Esophagus squamous epithelium (tissue), 5 donors: ENCODE results near the gene FBXO5. TPM values are rescaled to one million over a fixed set of nuclear protein-coding genes. Genes with fewer than 3 reads are reported as not detected.

Experiments
- DNase-seq: peaks from one replicate; lab custom pipeline; 2025; lab: John Stamatoyannopoulos, UW
- H3K27ac ChIP-seq, 4 donors: fragments of 200-600 bp; sonication (generic); one replicate each; pipeline ENCODE4 v1.5.1; 2016 to 2019; ENCODE audit warnings: mild to moderate bottlenecking in 1 of 4
- H3K27me3 ChIP-seq, 4 donors: fragments of 200-600 bp; sonication (generic); 1 replicate in 3 of 4; 2 replicates in 1 of 4; pipeline versions ENCODE4 v1.5.1 to v1.6.0; 2017 to 2021; ENCODE audit warnings: antibody characterized with exemption in 1 of 4
- H3K36me3 ChIP-seq, 3 donors: fragments of 200-600 bp; sonication (generic); one replicate each; pipeline ENCODE4 v1.5.1; 2016 to 2019
- H3K4me1 ChIP-seq, 3 donors: fragments of 200-600 bp; sonication (generic); one replicate each; pipeline ENCODE4 v1.5.1; 2017 to 2019
- H3K4me3 ChIP-seq, 4 donors: fragments of 200-600 bp; sonication (generic); 1 replicate in 3 of 4; 2 replicates in 1 of 4; pipeline ENCODE4 v1.5.1; 2016 to 2019; ENCODE audit warnings: mild to moderate bottlenecking in 2 of 4, moderate library complexity in 1 of 4
- H3K9me3 ChIP-seq, 3 donors: fragments of 200-600 bp; sonication (generic); one replicate each; pipeline ENCODE4 v1.5.1; 2016 to 2019
- CTCF ChIP-seq, 6 experiments: fragments of 450-650 bp in 4 of 6; fragments of 200-600 bp in 2 of 6; sonication (generic) in 2 of 6; IDR thresholded peaks; one replicate each; pipeline ENCODE4 v1.5.1; 2016 to 2019; ENCODE audit warnings: antibody characterized with exemption in 6 of 6, mild to moderate bottlenecking in 4 of 6, moderate library complexity in 4 of 6
- POLR2A ChIP-seq, 4 donors: fragments of 450-650 bp; IDR thresholded peaks; one replicate each; pipeline ENCODE4 v1.6.1; 2017; ENCODE audit warnings: antibody characterized with exemption in 4 of 4, mild to moderate bottlenecking in 4 of 4, moderate library complexity in 3 of 4
- WGBS, 2 donors: methylation state at CpG; one replicate each; pipeline ENCODE4 v1.1.5; 2018; 5-methylcytosine and 5-hydroxymethylcytosine counted together
- intact Hi-C: fragments of 100-400 bp; cut with DNase I; formaldehyde crosslinking; loops from one replicate; pipeline ENCODE4 v1.15.0; 2022
- small RNA-seq, 4 donors: library from RNA; depleted of rRNA; stranded (forward); fragments of <200 nt; gene quantifications; one replicate each; pipeline ENCODE3, GENCODE V24; 2016
- total RNA-seq, 4 donors: library from RNA; depleted of rRNA; stranded (reverse); fragments of >200 nt; gene quantifications; one replicate each; pipeline ENCODE4 v1.1.0, GENCODE V29; 2016
- donor health status: DM: yes; HTN: yes; CAD: no.

Gene FBXO5
- total RNA-seq, 4 donors from 2014 or later = 2.7 to 9.4 (median 7.3) TPM

GRCh38 chr6:152932865-152933264 lies 50.0 kb downstream of the FBXO5 start:
- Histone ChIP-seq H3K4me1 (no peaks in the 10 kb centered on the region), H3K36me3 (no peaks in the 10 kb centered on the region), H3K9me3 (no peaks in the 10 kb centered on the region), H3K4me3 (no peak overlapping the region), H3K27ac (no peak overlapping the region), H3K27me3 (no peaks in the 10 kb centered on the region)
- 85 to 94% methylated on average over 3 of the region's 3 CpGs for WGBS, 2 donors
- intact Hi-C loops = no loop called here
- no peak for TF ChIP-seq POLR2A (IDR thresholded peaks at IDR 0.05)
- TF ChIP-seq CTCF (IDR thresholded peaks at IDR 0.05) = no peak
- DNase-seq = no peak

GRCh38 chr6:152922706-152923105 lies 60.1 kb downstream of the FBXO5 start:
- WGBS, 2 donors = 87 to 89% methylated on average over 2 of the region's 2 CpGs
- TF ChIP-seq POLR2A (IDR thresholded peaks at IDR 0.05) = no peak
- no peak for TF ChIP-seq CTCF (IDR thresholded peaks at IDR 0.05)
- no peaks in the 10 kb centered on the region for H3K4me1 ChIP-seq
- no peak overlapping the region for H3K4me3 ChIP-seq
- intact Hi-C loops = no loop called here
- no peaks in the 10 kb centered on the region for H3K27me3 ChIP-seq
- H3K27ac ChIP-seq = no peak overlapping the region
- DNase-seq = no peak
- H3K36me3 ChIP-seq = no peaks in the 10 kb centered on the region
- H3K9me3 ChIP-seq = no peaks in the 10 kb centered on the region

Small RNA genes lying within 50 kb of the gene (small RNA-seq; reads per million reads assigned to genes)
- 0 reads per million in 4 donors for gene AL080276.1

Other genes starting within 250 kb of the FBXO5 start
- under 1 TPM in 2 of 4 donors, not detected in 2; 0.22 to 0.38 TPM for gene VIP, start 232.2 kb downstream of the FBXO5 start, total RNA-seq
- gene MTRF1L, start 19.7 kb upstream of the FBXO5 start, total RNA-seq = 10 to 100 TPM in 3 of 4 donors, 1 to 10 TPM in 1; 7.3 to 16.2 (median 14.4) TPM
- gene RGS17, start 148.2 kb upstream of the FBXO5 start, total RNA-seq = 1 to 10 TPM in 1 of 4 donors, under 1 TPM in 3; 0.19 to 1.8 (median 0.48) TPM